Eye (tissue), 1 donor: ENCODE results near the gene ANXA6.
"Not testable (repeated sequence)": the region's sequence is repeated elsewhere in the genome, so short reads cannot be mapped to it uniquely, and the experiment has no call there.

Experiments used
- DNase-seq: peaks from one replicate; pipeline ENCODE4 v3.0.0-alpha.2; 2015

ANXA6 gene

DNA sequence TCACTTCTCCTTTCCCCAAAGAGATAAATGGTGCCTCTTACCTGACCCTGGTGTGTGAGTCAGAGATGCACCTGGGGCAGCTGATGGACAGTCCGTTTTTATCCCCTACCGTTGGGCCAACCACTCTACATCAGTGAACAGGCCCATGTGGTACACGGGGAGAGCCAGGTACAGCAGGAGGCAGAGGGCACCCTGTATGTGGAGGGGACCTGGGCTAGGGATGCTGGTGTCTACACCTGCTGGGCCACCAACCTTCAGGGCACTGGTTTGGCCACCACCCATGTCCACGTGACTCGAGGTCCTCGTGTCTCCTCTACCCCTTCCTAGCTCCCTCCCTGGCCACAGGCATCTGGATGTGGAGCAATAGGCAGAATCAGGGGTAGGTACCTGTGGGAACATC is 22.7 kb upstream of the ANXA6 start:
- no peak for DNase-seq

DNA sequence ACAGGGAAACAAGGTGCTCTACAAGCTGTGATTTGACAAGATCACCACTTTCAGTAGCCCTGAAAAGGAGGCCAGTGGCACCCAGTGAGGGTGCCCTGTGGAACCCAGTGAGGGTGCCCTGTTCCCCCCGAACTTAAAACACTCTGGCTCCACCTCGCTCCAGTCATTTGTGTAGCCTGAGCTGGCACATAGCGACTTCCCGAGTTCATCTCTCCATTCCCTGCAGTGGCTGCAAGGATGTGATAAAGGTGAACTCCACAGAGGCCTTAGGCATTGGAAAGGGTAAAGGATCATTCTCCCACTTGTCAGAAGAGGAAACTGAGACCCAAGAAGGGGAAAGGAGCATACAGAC is 21.9 kb upstream of the ANXA6 start:
- DNase-seq: no peak

GRCh38 chr5:151178777-151179488 is 21.4 kb upstream of the ANXA6 start:
- DNase-seq: no peak

DNA sequence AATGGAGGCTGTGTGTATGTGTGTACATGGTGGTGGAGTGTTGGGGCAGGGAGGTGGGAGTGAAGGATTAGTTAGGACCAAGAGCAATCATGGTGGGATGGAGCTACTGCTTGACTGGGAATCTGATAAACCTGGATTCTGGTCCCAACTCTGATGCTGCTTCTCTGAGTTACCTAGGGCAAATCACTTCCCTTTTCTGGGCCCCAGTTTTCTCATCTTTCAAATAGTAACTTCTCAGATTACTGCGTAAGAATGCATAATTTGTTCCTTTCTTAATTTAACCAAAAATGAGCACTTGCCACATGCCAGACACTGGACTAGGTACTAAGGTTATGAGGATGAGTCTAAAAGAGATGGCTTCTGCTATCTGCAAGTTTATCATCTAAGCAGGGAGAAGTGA is 20.8 kb upstream of the ANXA6 start:
- DNase-seq: no peak

GRCh38 chr5:151176268-151176667 is 18.7 kb upstream of the ANXA6 start:
- not testable (repeated sequence) for DNase-seq

- peak; percentile 58 for DNase-seq
Measured at GRCh38 chr5:151174612-151175101, 17.1 kb upstream of the ANXA6 start.

GRCh38 chr5:151173711-151174611 is 16.4 kb upstream of the ANXA6 start:
- DNase-seq: no peak

DNA sequence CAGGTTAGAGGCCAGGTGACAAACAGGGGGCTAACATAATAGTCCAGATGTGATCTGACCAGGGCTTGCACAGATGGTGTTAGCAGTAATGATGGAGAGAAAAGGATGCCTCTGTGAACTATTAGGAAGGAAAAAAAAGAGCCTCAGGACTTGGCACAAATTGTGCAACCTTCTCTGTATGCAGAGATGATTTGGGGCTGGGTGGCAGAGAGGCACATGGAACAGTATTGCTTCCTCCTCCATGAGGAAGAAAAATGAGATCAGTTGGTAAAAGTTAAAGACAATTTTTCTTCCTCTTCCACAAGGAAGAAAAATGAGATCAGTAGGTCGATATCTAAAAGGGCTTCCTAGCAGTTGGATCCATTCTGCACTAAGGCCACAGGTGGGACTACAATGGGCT is 13.9 kb upstream of the ANXA6 start:
- no peak for DNase-seq

DNA sequence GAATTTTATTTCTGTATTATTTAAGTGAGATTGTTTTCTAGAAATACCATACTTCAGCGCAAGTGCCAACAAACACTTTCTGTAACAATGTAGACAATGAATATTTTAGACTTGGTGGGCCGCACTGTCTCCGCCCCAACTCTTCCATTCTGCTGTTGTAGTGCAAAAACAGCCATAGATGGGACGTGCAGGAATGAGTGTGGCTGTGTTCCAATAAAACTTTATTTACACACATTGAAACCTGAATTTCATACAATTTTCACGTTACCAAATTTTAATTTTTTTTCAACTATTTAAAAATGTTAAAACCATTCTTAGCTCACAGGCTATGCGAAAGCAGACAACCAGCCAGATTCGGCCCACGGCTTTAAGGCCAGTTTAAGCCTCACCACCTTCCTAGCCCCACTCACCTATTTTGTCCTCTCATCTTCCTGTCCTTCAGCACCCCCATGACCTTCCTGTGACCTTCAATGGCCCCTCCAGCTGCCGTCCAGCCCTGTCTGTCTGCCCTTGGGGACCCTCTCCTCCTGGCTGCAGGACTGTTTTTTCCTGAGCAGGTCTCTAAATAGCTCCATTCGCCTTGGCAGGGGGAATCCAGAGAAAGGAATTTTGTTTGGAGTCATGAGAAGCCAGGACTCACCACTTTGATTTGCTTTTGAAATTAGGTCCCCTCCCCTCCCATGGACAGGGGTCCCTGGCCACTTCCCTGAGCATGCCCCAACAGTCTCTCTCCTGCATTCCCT is 11.2 kb upstream of the ANXA6 start:
- DNase-seq: no peak

DNA sequence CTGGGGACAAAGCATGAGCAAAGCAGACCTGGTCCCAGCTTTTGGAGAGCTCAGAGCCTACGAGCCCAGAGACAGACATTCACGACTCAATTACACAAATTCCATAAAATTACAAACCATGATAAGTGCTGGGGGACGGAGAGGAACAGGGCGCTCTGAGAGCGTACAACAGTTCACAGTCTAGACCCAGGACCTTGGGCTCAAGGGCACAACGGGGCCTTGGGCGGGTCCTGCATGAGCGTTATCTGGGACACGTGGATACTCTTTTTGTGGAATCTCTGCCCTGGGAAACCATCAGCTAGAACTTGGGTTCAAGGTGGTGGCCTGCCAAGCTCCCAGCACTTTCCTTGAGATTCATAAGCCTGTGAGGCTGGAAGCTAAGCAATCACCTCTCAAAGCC is 9.4 kb upstream of the ANXA6 start:
- DNase-seq: no peak

- peak; percentile 94 for DNase-seq
Measured at GRCh38 chr5:151164687-151165392, 7.3 kb upstream of the ANXA6 start.

GRCh38 chr5:151162776-151163175 is 5.2 kb upstream of the ANXA6 start:
- no peak for DNase-seq

DNA sequence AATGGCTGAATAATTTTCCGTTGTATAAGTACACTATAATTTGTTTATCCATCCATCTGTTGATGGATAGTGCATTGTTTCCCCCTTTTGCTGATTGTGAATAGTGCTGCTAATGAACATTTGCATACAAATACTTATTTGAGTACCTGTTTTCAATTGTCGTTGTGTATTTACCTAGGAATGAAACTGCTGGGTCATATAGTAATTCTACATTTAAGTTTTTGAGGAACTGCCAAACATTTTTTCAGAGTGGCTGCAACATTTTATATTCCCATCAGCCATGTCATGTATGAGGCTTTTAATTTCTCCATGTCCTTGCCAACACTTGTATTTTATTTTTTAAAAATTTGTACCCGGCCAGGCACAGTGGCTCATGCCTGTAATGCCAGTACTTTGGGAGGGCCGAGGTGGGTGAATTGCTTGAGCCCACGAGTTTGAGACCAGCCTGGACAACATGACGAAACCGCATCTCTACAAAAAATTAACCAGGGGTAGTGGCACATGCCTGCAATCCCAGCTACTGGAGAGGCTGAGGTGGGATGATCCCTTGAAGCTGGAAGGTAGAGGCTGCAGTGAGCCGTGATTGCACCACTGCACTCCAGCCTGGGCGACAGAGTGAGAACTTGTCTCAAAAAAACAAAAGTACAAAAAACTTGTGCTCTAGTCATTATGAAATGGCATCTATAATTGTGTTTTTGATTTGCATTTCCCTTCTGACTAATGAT is 2.2 kb upstream of the ANXA6 start:
- no peak for DNase-seq

- DNase-seq: no peak
Measured at GRCh38 chr5:151158287-151158661, 695 bp upstream of the ANXA6 start.

DNA sequence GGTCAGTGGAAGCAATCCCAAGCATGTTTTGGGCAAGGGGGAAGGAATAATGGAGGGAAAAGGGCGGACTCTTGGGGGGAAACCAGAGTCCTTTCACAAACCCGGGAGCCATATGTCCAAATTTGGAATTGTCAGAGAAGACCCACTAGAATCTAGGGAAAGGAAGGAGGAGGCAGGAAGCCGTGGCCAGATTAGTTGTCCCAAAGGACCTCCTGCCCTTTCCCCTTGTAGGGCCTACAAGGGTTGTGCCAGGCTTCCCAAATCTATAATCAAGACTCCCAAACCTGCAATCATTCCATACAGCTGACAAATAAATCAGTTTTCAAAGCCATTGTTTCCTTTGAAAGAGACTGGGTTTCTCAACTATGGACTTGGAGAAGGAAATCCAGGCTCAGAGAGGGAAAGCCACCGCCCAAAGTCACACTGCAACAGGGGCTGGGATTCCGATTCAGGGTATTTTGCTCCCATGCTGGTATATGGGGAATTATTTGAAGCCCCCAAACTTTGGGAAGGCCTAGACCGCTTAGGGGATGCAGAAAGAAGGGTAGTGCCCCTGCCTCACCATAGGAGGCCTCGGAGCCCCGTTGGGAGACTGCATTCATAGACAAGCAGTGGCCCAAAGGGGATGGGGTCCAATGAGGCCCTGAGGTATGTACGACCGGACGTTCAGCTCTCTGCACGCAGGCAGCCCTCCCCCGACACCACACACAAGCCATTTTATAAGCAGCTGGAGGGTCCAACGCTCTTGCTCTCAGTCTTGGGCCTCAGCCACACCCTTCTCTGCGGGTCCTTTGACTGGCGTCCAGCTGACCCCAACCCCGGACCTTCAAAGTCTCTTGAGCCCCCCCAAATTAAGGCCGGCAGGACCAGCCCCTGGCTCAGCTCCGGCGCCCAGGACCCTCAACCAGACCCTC is 815 bp downstream of the ANXA6 start:
- DNase-seq: peak; percentile 70

DNA sequence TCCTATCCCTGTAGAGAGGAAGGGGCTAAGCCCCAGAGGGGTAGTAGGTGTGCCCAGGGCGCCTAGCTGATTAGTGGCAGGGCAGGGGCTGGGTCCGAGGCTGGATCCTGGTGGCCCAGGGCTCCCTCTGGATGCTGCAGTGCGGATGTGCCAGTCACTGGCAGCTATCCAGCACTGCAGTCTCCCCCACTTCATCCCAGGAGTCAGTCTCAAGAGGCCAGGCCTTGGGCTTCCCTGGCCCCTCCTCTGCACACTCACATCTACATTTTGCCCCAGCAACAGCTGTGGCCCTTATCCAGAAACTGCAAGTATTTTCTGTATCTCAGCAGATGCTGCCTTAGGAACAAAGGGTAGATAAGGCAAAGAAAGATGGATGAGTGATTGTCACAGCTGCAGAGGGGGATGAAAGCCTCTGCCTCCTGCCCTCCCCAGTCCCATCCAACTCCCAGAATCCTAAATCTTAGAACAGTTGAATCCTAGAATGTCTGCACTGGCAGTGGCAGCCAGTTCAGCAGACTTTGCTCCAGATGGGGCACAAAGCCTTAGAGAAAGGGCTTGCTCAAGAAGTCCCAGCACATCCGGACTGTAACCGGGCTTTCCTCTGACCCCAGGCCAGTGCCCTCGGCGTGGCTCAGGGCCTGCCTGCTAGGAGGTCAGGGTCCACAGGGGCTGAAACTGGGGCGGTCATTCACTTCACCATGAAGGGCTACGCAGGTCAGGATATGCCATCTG is 1.6 kb downstream of the ANXA6 start:
- DNase-seq: peak; percentile 80

GRCh38 chr5:151154931-151155774 is 2.4 kb downstream of the ANXA6 start:
- no peak for DNase-seq

DNA sequence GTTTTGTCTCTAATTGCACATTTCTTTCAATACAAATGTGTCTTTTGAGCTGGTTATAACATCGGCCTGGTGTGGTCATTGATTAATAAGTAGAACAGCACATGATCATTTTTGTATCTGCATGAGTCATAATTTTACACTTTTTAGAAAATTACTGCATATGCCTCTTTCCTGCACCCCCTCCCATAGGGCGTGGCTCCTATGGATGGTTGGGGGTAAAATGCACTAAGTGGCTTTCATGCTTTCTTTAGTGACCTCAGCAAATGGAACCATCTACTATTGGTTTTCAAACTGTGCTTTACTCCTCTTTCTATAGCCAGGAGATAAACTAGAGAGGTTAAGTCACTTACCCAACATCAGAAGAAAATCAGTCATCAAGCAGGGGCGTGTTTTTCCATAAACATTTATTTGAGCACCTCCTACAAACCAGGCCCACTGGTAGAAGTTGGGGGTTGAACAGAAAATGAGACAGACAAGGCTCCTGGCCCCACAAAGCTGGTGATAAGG is 3.8 kb downstream of the ANXA6 start:
- no peak for DNase-seq

DNA sequence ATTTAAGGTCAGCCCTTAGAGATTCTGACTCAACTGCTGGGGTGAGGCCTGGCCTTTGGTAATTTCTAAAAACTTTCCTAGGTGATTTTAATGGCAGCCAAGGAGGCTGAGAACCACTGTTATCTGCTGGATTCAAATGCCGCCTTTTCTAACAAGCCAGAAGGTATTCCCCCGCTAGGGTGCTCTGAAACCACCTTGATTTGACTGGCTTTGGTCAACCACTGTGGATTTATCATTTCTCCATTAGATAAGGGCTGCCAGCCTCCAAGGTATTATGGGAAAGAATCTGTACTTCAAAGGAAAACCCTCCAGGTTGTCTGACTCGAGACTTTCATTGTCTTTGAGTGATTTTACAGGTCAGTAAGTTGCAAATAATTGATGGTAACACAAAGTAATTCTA is 4.3 kb downstream of the ANXA6 start:
- no peak for DNase-seq
